ENCODE results near the gene TFIP11. TPM values are rescaled to one million over a fixed set of nuclear protein-coding genes. Genes with fewer than 3 reads are reported as not detected.
A peak's percentile ranks its signal among the peaks of the same experiment; 100 is the strongest.

Gene TFIP11
- total and polyA plus RNA-seq, 2 of the 13 experiments (the other 11 are each of a cell fraction or from before 2014, with no cell fraction given) = 15.4 to 22.8 TPM

GRCh38 chr22:26479043-26479791 lies 33.1 kb downstream of the TFIP11 start (continued):
- TF ChIP-seq ZNF687 (CRISPR knock-in tag; IDR thresholded peaks at IDR 0.05) (no peak), MAFK (conservative IDR thresholded peaks at IDR 0.05 in 1 of 2, IDR thresholded peaks at IDR 0.05 in 1 of 2; ENCODE audit: low read length in 2 of 2) (peak in 1 of 2 experiments; percentile 57; a peak in 2 of 4 replicates), ELF1 (CRISPR knock-in tag; IDR thresholded peaks at IDR 0.05) (no peak), ZNF577 (CRISPR knock-in tag; IDR thresholded peaks at IDR 0.05; ENCODE audit: borderline replicate concordance, low read depth) (0 out of 2 replicates have a peak, but pooled peaks have one; percentile 29), ARNT (IDR thresholded peaks at IDR 0.05) (no peak), RBFOX2 (IDR thresholded peaks at IDR 0.05; ENCODE audit: low read depth, low read length) (0 out of 2 replicates have a peak, but pooled peaks have one; percentile 67), MAZ (IDR thresholded peaks at IDR 0.05; ENCODE audit: borderline replicate concordance, low read depth, low read length) (no peak), MAZ (CRISPR knock-in tag; IDR thresholded peaks at IDR 0.05; ENCODE audit: low read depth) (no peak), ZHX2 (IDR thresholded peaks at IDR 0.05; ENCODE audit: low read depth) (no peak), ZHX2 (CRISPR knock-in tag; IDR thresholded peaks at IDR 0.05; ENCODE audit: borderline replicate concordance) (no peak), ZSCAN21 (CRISPR knock-in tag; IDR thresholded peaks at IDR 0.05; ENCODE audit: borderline replicate concordance) (no peak), HES4 (CRISPR knock-in tag; IDR thresholded peaks at IDR 0.05; ENCODE audit: borderline replicate concordance) (no peak), ZNF549 (CRISPR knock-in tag; IDR thresholded peaks at IDR 0.05) (0 out of 2 replicates have a peak, but pooled peaks have one; percentile 8), SMARCE1 (IDR thresholded peaks at IDR 0.05; ENCODE audit: borderline replicate concordance) (no peak), RXRB (CRISPR knock-in tag; IDR thresholded peaks at IDR 0.05; ENCODE audit: borderline replicate concordance) (peak; percentile 30; the same call in 1 of the 2 replicates), STAG1 (CRISPR knock-in tag; IDR thresholded peaks at IDR 0.05) (0 out of 2 replicates have a peak, but pooled peaks have one; percentile 4), TARDBP (CRISPR knock-in tag; IDR thresholded peaks at IDR 0.05) (0 out of 2 replicates have a peak, but pooled peaks have one; percentile 3)

Measured in HepG2 (cell line).